HG03108 (cell line): ENCODE data around the gene MCM6.
A peak's percentile ranks its signal among the peaks of the same experiment; 100 is the strongest.
"Not testable (repeated sequence)": the region's sequence is repeated elsewhere in the genome, so short reads cannot be mapped to it uniquely, and the experiment has no call there.

Experiments used
- ATAC-seq: cut with Tn5 transposase; IDR thresholded peaks from one replicate; pipeline ENCODE4 v1.9.1; 2021; ENCODE audit warnings: moderate library complexity; ENCODE audit not compliant: unreplicated experiment

Gene MCM6

DNA sequence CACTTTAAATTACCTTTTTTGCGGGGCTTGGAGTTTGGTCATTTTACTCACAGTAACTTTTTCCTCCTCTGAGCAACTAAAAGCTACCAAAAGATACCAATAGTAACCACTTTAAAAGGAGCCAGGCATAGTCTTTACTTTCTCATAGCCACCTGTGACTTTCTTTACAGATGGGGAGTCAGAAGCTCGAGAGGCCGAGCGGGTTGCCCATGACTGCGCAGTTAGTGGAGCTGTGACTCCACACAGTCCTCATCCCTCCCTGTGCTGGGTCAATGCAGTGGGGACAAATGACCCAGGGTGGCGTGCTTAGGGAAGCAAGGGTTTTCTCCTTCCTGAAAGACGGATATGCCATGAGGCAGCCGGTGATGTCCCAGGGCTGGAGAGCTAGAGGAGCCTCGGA is 51.1 kb downstream of the MCM6 start:
- ATAC-seq = no peak

DNA sequence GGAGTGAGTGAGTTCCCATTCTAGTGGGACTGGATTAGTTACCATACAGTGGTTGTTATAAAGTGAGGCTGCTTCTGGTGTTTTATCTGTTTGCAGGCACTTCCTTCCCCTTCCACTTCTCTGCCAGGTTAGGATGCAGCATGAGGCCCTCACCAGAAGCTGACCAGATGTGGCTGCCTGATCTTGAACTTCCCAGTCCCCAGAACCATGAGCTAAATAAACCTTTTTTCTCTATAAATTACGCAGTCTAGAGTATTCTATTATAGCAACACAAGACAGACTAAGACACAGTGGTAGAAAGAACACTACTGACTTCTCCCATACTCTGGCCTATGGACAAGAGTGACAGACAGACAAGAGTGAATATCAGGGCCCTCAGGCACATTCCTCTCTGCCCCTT is 53.4 kb downstream of the MCM6 start:
- ATAC-seq = no peak

DNA sequence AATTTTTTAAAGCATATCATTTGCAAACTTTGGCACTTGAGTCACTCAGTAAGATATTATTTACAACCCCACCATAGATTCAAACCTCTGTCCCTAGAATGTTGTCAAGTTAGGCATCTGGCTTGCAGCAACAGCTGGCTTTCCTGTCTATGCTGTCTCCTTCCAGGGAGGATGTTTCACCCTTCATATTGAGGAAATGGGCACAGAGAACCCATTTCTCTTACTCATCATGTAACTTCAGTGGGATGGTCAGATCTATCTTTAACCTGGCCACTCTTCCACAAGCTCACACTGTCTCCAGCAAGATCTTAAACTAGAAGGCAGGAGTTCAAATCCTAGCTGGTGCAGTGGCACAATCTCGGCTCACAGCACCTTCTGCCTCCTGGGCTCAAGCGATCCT is 55.1 kb downstream of the MCM6 start:
- ATAC-seq = no peak

DNA sequence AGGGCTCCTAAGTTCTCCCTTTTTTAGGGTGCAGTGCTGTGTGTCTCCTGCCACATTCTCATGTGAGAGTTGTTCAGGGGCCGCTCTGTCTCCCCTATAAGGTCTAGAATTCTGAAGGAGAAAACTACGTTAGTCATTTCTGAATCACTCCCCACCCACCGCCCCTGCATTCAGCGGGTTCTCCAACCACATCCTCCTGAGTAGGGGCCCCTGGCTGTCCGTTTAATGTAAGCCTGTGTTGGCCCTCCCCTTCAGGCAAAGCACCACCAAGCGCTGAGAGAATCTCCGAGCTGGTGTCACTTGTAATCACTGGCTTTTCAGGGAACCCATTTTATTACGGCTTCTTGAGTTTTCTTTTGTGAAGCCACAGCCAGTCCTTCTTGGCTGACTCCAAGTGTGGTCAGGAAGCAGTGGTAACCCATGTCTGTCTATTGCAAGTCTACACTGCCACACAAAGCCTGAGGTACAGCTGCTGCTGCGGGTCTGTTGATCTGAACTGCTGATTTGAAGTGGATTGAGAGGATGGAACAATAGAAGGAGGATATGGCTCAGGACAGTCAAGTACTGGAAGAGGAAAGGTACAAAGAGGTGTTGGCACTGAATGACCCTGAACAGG is 56.1 kb downstream of the MCM6 start:
- peak; percentile 92 for ATAC-seq

DNA sequence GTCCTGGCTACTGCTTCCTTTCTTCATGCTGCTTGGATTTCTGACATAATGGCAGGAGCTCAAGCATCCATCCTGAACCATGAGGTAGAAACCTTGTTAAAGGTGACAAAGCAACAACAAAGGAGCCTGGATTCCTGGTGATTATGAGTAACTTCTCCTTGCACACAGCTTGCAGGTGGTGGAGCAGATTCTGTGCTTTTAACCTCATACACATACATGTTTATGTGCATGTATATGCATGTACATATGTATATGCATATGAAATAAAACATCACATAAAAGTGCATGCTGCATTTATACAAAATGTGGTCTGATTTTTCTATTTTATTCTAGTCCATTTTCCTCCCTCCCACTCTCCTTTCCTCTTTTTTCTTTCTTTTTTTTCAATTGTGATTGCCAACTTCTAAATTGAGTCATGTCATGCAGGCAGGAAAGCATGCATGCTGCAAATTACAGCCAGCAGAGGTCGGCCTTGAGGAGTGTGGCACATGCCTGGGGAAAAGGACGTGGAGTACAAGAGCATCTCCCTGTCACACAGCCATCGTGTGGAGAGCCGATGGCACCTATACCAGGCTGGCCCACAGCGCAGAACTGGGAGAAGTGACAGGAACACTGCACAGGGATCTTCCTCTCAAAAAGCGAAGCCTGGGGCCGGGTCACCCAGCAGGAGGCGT is 57.2 kb downstream of the MCM6 start:
- ATAC-seq = no peak

DNA sequence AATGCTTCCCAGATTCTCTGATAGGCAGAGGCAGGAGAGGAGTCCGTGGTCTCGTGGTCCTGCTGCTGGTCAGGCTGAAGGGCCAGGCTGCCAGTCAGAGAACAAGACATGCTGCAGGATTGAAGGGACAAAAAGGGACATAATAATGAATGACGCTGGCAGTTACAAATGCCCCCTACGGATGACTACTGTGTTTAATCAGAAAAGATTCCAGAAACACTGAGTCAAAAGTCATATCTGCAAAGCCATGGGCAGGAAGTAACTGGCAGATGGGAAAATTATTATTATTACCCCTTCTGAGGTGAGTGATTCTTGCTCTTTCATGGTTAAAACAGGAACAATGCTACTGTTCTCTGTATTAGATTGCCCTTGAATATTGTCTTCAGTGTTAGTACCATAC is 58.3 kb downstream of the MCM6 start:
- no peak for ATAC-seq

DNA sequence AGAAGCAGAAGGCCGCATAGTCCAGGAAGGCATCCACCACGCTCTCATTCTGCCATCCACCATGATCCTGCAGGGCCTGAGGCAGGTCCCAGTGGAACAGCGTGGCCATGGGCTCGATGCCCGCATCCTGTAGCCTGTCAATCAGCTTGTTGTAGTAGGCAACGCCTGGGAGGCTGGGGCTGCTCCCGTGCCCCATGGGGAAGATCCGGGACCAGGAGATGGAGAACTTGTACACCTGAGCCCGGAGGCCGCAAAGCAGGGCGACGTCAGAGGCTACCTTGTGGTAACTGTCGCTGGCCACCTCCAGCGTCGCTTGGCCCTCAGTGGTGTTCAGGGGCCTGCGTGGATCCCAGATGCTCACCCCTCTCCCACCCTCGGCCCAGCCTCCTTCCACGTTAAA is 58.8 kb downstream of the MCM6 start:
- ATAC-seq = no peak

DNA sequence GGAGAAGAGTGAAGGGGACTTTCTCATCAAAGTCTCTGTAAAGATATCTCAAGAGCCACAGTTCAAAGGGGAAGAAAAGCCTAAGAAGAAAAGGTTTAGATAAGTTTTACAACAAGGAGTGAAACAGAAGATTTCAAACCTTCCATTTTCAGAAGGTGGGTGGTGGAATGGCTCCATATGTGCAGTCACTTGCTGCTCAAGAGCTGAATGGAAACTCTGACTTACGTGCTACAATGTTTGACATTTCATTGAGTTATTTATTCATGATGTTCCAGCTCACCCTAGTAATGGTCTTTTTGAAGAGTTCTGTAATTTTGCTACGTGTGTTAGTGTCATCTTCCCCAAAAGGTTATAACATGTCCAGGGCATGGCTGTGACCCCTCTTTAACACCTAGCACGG is 61.0 kb downstream of the MCM6 start:
- ATAC-seq = no peak

DNA sequence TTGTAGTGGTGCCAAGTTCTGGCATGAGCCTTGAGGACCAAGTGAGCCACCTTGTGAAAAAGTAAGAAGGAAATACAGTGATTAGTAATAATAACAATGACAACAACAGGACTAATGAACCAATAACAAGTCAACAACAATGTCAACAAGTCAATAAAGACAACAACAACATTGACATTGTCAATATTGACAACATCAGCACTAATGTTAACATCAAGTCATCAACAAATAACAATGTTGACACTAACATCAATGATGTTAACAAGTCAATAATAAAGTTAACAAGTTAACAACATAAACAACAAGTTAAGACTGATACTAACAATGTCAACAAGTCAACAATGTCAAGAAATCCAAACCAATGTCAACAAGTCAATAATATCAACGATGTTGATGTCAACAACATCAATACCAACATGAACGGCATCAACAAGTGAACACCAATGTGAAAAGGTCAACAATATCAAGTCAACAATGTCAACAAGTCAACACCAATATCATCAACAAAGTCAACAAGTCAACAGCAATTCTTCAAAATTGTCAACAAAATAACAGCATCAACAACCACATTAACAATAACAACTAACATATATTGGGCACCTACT is 63.2 kb downstream of the MCM6 start:
- ATAC-seq = no peak

DNA sequence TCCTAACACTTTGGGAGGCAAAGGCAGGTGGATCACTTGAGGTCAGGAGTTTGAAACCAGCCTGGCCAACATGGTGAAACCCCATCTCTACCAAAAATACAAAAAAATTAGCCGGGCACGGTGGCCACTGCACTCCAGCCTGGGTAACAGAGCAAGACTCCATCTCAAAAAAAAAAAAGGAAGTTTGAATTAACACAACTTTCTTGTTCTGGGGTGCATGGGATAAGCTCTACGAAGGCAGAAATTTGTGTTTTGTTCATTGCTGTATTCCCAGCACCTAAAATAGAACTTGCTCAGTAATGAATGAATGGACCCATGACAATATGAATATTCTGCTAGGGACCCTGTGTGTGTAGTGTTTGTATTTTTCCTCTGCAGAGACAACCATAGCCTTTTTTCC is 68.4 kb downstream of the MCM6 start:
- not testable (repeated sequence) for ATAC-seq

DNA sequence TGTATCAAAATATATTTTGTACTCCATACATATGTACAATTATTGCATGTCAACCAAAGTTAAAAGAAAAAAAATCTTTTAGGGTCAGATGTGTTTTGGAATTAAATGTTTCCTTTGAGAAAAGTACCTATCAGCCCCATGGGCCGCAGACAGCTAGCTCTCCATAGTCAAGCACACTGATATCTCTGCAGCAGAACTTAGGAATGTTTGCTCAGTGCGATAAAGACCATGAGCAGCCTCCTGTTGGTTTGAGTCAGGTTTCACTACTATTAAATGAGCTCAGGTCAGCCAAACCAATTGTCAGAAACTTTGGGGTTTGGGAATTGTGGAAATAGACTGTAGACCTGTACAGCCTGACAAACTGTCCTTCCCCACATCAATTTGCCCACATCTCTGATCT is 73.0 kb downstream of the MCM6 start:
- no peak for ATAC-seq

DNA sequence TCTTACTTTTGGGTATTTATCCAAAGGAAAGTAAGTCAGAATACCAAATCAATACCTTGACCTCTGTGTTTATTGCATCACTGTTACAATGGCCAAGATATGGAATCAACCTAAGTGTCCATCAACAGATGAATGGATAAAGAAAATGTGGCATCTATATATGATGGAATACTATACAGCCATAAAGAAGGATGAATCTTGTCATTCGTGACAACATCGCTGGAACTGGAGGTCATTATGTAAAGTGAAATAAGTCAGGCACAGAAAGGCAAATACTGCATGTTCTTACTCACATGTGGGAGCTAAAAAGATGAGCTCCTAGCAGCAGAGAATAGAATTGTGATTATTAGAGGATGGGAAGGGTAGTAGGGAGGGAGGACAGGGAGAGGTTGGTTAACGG is 73.9 kb downstream of the MCM6 start:
- ATAC-seq = no peak

DNA sequence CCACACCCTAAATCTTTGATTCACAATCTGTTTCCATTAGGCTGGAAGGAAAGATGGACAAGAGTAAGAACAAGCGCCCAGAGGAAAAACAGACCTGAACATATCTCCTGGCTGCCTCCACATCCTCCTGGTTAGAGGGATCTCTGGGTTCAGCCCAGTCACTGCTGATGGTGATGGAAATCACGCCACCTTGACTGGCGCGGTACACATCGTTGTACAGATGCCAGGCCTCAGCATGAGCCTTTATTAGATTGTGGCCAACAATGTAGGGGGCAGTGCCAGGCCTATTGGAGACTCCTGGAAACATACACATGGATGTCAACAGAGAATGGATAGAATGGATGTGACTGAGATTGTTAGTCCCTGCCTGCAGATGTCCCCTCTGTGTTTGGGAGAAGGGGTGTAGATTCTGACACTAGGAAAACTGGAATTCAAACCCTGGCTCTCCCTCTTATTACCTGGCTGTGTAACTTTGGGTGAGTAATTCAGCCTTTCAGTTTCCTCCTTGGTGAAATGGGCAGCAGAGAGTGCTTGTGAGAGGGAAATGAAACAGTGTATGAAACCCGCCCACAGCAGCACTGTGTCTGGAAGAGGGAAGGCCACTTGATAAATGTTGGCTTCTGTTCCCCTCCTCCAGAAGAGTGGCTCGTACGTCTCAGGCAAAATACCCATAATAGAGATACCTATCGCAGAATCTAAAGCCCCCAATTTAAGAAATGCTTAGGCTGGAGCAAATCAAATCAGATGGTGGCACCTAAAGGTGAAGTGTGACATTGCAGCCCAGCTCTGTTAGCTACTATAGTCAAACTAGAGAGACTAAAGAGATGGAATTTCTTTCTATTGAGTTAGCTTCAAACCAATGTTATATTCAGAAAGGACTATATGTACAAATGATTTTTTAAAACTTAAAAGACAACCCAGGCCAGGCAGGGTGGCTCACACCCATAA is 75.5 kb downstream of the MCM6 start:
- no peak for ATAC-seq

DNA sequence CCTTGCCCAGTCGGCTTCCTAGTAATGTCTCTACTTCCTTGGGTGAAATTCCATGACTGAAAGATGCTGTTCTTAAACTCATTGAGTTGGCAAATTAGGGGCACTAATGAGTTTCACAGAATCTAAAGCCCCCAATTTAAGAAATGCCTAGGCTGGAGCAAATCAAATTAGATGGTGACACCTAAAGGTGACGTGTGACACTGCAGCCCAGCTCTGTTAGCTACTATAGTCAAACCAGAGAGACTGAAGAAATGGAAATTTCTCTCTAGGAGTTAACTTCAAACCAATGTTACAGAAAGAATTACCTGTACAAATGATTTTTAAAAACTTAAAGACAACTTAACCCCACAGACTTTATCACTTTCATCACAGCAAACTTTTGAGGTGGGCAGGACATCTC is 76.5 kb downstream of the MCM6 start:
- ATAC-seq = no peak

DNA sequence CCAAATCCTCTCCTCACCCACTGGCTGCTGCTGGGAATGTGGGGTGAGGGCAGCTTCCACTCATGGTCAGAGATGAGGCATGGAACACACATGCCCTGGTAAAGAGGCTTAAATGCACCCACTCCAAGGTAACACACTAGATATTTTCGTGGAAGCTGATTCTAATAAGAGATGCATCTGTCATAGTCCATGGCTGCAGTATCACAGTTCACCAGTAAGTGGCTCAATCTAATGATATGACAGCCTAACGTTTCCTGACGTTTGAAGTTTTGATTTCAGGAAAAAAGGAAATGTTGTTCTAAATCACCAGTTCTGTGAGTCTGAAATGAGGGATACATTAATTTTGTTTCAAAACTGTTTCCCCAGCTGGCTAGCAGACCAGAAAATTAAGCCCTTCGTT is 77.5 kb downstream of the MCM6 start:
- ATAC-seq = no peak

DNA sequence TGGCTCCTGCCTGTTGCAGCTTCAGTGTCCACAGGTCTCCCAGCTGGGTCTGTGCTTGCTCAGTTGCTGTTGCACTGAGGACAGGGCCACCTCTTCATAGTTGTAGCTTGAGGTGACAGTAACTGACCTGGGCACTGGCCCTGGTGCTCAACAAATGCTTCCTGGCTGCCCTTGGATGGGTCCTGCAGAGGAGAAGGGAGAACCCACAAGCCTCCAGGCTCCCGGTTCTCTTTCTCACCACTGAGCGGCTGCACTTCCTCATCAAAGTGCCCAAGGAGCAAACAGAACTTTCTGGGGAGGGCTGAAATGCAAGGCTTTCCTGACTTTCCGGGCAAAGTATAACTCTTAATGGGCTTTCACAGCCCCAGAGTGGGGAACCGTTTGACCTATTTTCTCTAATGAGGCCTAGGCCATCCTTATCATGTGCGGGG is 78.0 kb downstream of the MCM6 start:
- no peak for ATAC-seq

DNA sequence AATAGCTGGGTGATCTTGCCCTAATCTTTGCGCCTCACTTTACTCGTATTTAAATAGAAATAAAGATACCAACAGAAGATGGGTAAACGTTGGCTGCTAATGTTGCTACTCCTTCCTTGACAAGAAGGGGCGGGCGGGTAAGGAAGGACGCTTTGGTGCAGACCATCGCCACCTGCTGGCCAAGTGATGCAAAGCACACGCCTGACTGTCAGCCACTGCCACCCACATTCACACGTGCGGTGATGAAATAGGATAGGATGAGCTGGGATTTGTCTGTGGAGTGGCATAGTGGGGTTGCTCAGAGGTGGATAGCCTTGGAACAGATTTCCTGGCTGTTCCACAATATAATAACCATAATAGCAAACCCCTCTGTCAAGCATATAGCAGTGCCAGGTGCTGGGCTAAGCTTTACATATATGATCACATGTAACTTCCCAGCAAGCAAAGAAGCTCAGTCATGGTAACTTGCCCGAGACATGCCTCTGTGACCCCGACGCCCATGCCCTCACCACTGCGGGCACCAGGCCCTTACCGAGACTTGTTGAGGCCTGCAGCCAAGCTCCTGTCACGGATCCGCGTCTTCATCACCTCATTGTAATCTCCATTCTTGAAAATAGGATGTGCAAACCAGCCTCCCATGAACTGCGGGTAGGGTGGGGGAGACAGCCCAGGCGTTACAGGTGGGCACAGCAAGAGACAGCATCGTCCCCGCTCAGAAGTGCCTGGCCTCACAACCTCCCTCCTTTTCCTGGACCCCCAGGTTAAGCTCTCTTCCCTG is 78.6 kb downstream of the MCM6 start:
- ATAC-seq = no peak

DNA sequence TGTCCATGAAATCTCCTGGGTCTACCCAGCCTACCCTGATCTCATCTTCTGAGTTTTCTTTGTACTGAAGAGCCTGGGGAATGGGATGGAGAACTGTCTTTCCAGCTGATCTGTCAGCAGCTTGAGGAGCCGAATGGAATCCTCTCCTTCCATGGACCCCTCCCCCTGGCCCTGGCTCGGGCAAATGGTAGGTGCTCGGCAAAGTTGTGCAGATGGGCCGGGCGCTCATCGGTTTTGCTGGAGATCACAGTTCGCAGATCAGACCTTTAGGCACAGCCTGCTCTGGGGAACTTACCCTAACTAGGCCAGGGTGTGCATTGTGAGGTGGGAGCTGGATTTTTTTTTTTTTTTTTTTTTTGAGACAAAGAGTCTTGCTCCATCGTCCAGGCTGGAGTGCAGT is 79.6 kb downstream of the MCM6 start:
- ATAC-seq = no peak

DNA sequence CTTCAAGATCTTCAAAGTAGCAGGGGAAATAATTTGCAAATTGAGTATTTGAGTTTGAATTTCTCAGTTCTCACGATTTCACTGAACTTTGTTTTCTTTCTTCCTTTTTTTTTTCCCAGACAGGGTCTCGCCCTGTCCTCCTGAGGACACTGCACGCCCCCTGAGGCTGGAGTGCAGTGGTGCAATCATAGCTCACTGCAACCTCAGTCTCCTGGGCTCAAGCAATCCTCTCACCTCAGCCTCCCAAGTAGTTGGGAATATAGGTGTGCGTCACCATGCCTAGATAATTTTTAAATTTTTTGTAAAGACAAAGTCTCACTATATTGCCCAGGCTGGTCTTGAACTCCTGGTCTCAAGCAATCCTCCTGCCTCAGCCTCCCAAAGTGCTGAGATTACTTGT is 80.6 kb downstream of the MCM6 start:
- ATAC-seq = not testable (repeated sequence)

DNA sequence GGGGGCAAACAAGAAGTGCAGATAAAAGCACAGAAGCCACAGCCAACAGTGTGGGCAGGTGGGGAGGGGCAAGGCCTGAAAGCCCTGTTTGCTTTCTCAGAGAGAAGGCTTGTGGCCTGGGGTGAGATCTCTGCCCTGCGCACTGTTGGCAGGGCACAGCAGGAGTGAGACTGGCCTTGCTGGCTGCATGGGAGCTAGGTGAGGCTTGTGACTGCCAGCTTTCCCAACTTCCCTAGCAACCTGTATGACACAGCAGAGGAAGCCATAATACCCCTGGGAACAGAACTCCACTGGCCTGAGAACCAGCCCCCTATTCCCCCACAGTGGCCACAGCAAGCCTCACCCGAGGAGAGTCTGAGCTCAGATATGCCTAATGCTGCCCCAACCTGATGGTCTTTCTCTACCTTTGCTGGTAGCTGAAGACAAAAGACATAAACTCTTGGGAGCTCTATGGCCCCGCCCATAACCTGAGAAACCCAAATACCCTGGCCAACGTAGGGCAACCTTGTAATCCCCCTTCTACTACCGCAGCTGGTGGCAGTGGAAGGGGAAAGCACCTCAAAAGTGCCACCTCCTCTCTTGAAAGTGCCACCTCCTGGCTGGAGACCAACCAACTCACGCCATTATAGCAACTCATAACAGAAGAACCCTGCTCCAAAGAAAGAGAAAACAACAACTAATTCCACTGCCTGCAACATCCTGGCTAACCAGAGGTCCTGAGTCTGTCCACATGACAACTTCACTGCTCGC is 83.7 kb downstream of the MCM6 start:
- ATAC-seq = peak; percentile 42
